Putamen (tissue), 1 donor: ENCODE data around the gene ORAI1.
A peak's percentile ranks its signal among the peaks of the same experiment; 100 is the strongest.
"Not testable (repeated sequence)": the region's sequence is repeated elsewhere in the genome, so short reads cannot be mapped to it uniquely, and the experiment has no call there.

Source experiments
- DNase-seq: peaks from one replicate; pipeline ENCODE4 v3.0.0-alpha.2; 2016; ENCODE audit warnings: low spot score

Gene ORAI1

GRCh38 chr12:121626087-121626852 lies at the start of gene ORAI1:
Gene ORAI1, plus strand, starts transcription at chr12:121626530.
- DNase-seq, result peak; percentile 94

GRCh38 chr12:121576851-121577391 lies 49.4 kb upstream of the ORAI1 start:
- no peak for DNase-seq

GRCh38 chr12:121577443-121578180 lies 48.7 kb upstream of the ORAI1 start:
- no peak for DNase-seq

- DNase-seq, result no peak
Observed at GRCh38 chr12:121578230-121579189, 47.8 kb upstream of the ORAI1 start.

GRCh38 chr12:121579190-121579791 lies 47.0 kb upstream of the ORAI1 start:
- peak; percentile 46 for DNase-seq

- peak; percentile 76 for DNase-seq
Observed at GRCh38 chr12:121579981-121580868, 46.1 kb upstream of the ORAI1 start.

GRCh38 chr12:121580959-121581685 lies 45.2 kb upstream of the ORAI1 start, which contains the start of gene KDM2B:
Gene KDM2B, minus strand, starts transcription at chr12:121581023. Its CDS starts 112 bp downstream, at chr12:121580911.
- peak; percentile 62 for DNase-seq

- DNase-seq, result no peak
Observed at GRCh38 chr12:121581686-121582429, 44.5 kb upstream of the ORAI1 start.

- DNase-seq, result no peak
Observed at GRCh38 chr12:121582583-121583333, 43.6 kb upstream of the ORAI1 start.

GRCh38 chr12:121583334-121583661 lies 43.0 kb upstream of the ORAI1 start:
- DNase-seq, result not testable (repeated sequence)

GRCh38 chr12:121584885-121585284 lies 41.4 kb upstream of the ORAI1 start:
- DNase-seq, result not testable (repeated sequence)

GRCh38 chr12:121590476-121591143 lies 35.7 kb upstream of the ORAI1 start:
- no peak for DNase-seq

- no peak for DNase-seq
Observed at GRCh38 chr12:121592320-121592719, 34.0 kb upstream of the ORAI1 start.

GRCh38 chr12:121595520-121595919 lies 30.8 kb upstream of the ORAI1 start:
- no peak for DNase-seq

GRCh38 chr12:121596526-121596925 lies 29.8 kb upstream of the ORAI1 start:
- DNase-seq, result no peak

GRCh38 chr12:121600702-121601336 lies 25.5 kb upstream of the ORAI1 start:
- no peak for DNase-seq

- no peak for DNase-seq
Observed at GRCh38 chr12:121602766-121603165, 23.6 kb upstream of the ORAI1 start.
